DMS153 (cell line): ENCODE results near the gene ADAMTSL1.

ENCODE experiments used
- DNase-seq: peaks from one replicate; lab custom pipeline; 2025; lab: John Stamatoyannopoulos, UW

The ADAMTSL1 gene

GRCh38 chr9:18936094-18936871, 462.3 kb downstream of the ADAMTSL1 start:
- DNase-seq: no peak

DNA sequence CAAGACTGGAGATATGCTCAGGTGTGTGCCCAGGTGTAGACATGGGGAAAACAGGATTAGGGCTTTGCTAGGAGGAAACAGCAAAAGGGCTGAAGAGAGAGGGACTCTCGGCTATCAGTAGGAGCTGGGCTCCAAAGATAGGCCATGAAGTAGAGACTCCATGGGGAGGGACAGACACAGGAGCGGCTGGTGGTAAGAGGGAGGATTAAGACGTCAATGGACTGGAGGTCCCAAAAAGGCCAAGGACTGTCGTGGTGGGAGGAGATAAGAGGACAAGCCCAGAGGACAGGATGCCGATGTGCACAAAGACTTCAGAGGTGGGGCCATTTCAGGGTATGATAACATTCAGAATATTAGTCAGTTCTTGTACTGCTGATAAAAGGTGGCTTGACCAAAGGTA, 466.0 kb downstream of the ADAMTSL1 start:
- DNase-seq: no peak

- no peak for DNase-seq
These were observed 467.2 kb downstream of the ADAMTSL1 start for GRCh38 chr9:18941060-18941740.

DNA sequence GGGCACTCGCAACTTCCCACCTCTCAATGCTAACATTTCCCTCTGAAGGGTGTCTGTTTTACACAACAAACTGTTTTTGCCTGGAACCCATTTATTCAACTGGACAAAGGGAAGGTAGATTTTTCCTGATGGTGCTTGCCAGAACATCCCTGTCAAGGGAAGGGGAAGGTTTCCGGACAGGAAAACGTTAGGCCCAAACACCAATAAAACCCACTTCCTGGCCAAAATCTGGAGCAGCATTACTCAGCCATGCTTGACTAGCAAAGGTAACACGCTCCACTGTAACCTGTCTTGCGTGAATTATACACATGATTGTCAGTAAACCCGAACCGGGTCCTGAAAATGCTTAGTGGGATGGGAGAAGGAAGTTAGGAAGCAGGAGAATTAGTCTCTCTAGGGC, 468.8 kb downstream of the ADAMTSL1 start:
- no peak for DNase-seq

DNA sequence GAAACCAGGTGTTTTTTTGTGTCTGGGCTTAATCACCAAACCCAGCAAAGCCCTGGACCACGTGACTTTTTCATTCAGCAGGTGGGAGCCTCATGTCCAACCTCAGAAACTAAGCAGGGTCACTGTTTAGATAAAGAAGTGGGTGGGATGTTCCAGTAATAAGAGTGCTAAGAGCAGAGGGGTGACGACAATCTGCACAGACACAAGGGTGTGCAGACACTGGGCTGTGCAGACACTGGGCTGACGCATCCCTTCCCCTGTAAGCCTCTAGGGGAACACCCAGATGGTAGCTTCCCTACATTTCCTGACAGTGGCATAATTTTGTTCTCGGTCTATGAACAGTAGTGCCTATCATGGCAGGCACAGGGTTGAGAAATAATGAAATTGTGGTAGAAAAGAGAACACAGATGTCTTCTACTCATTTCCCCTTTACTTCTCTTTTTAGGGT, 474.0 kb downstream of the ADAMTSL1 start:
- DNase-seq: peak; percentile 36

DNA sequence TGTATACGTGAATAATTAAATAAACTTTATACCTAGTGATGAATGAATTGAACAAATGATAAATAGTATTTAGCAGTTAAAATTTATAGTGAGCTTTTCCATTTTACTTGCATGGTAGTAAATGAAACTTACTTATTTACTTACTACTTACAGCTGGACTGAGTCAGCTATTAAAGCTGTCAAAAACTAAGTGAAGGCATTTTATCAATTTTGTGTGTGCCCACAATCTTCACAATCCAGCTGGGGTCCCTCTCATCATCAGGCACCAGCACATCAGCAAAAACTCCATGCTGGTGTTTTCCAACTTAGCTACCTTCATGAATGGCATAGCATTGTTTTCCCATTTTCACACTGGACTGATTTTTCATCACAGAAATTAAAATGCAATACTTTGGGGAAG, 478.0 kb downstream of the ADAMTSL1 start:
- DNase-seq: no peak

DNA sequence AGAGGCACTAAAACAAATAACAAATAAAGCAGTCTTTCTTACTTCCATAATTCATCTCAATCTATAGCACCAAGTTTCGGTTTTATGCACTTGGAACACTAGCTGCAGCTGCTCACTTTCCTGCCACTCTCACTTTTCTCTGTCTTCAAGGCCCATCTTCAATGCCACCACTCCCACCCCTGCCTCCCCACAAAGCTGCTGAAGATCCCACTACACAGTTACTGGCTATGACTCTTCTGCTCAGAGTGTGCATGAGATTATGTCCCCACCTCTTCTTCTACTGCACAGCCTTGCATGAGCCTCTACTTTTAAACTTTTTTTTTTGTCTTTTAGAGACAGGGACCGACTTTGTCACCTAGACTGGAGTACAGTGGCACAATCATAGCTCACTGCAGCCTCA, 481.7 kb downstream of the ADAMTSL1 start:
- DNase-seq: no peak
